Astrocyte (in vitro differentiated cells and primary cell): ENCODE measurements around the gene ALPI. TPM values are rescaled to one million over a fixed set of nuclear protein-coding genes. Genes with fewer than 3 reads are reported as not detected.

ENCODE experiments used
- DNase-seq: peaks from one replicate; pipeline ENCODE4 v3.0.0-alpha.2; 2010; ENCODE audit warnings: low read depth
- FAIRE-seq: peaks from 2 replicates; lab custom pipeline; 2011; peaks lifted over from hg19 to GRCh38; lab: Jason Lieb, UNC
- H2AFZ ChIP-seq: 2 replicates; pipeline ENCODE4 v1.6.0; 2012; ENCODE audit warnings: low read depth, low read length, inconsistent platforms
- H3K27ac ChIP-seq: 2 replicates; pipeline ENCODE4 v1.5.1; 2011; ENCODE audit warnings: low read depth, low read length, inconsistent platforms
- H3K27me3 ChIP-seq: 2 replicates; pipeline ENCODE4 v1.6.0; 2011; ENCODE audit warnings: low read length, inconsistent platforms; ENCODE audit not compliant: insufficient read depth
- H3K36me3 ChIP-seq: 2 replicates; pipeline ENCODE4 v1.5.1; 2011; ENCODE audit warnings: low read length, inconsistent platforms; ENCODE audit not compliant: insufficient read depth
- H3K4me1 ChIP-seq: 2 replicates; pipeline ENCODE4 v1.5.1; 2011; ENCODE audit warnings: low read length, inconsistent platforms; ENCODE audit not compliant: insufficient read depth
- H3K4me2 ChIP-seq: 2 replicates; pipeline ENCODE4 v1.6.0; 2012; ENCODE audit warnings: low read length, inconsistent platforms
- H3K4me3 ChIP-seq: 2 replicates; pipeline ENCODE4 v1.5.1; 2011; ENCODE audit warnings: low read depth, mild to moderate bottlenecking, low read length, inconsistent platforms; ENCODE audit not compliant: insufficient read depth
- H3K79me2 ChIP-seq: 2 replicates; pipeline ENCODE4 v1.6.0; 2012; ENCODE audit warnings: mild to moderate bottlenecking, low read length, inconsistent platforms; ENCODE audit not compliant: insufficient read depth
- H3K9ac ChIP-seq: 2 replicates; pipeline ENCODE4 v1.6.0; 2012; ENCODE audit warnings: mild to moderate bottlenecking, low read length, inconsistent platforms
- H3K9me3 ChIP-seq: 2 replicates; pipeline ENCODE4 v1.5.1; 2012; ENCODE audit warnings: low read depth, mild to moderate bottlenecking, low read length, inconsistent platforms; ENCODE audit not compliant: insufficient read depth
- H4K20me1 ChIP-seq: 2 replicates; pipeline ENCODE4 v1.6.0; 2012; ENCODE audit warnings: low read length, inconsistent platforms; ENCODE audit not compliant: insufficient read depth
- H3K27ac Mint-ChIP-seq: one replicate; pipeline ENCODE4 v1.8.0; 2021; ENCODE audit warnings: mild to moderate bottlenecking, mixed read lengths; ENCODE audit not compliant: unreplicated experiment
- H3K27me3 Mint-ChIP-seq: one replicate; pipeline ENCODE4 v1.8.0; 2021; ENCODE audit warnings: low read depth, mixed read lengths; ENCODE audit not compliant: unreplicated experiment
- H3K36me3 Mint-ChIP-seq: one replicate; pipeline ENCODE4 v1.8.0; 2021; ENCODE audit warnings: low read depth, mixed read lengths; ENCODE audit not compliant: unreplicated experiment
- H3K4me1 Mint-ChIP-seq: one replicate; pipeline ENCODE4 v1.8.0; 2021; ENCODE audit warnings: low read depth, mixed read lengths; ENCODE audit not compliant: unreplicated experiment
- H3K4me3 Mint-ChIP-seq: one replicate; pipeline ENCODE4 v1.8.0; 2021; ENCODE audit warnings: mild to moderate bottlenecking, moderate library complexity, mixed read lengths; ENCODE audit not compliant: unreplicated experiment
- H3K9me3 Mint-ChIP-seq: one replicate; pipeline ENCODE4 v1.8.0; 2021; ENCODE audit warnings: mild to moderate bottlenecking, mixed read lengths; ENCODE audit not compliant: unreplicated experiment
- CTCF ChIP-seq: IDR thresholded peaks from 2 replicates; pipeline ENCODE4 v1.5.1; 2011; ENCODE audit warnings: low read depth, mild to moderate bottlenecking, inconsistent platforms, low read length, moderate library complexity; ENCODE audit not compliant: insufficient read depth
- EZH2 ChIP-seq: IDR thresholded peaks from 2 replicates; pipeline ENCODE4 v1.6.1; 2012; ENCODE audit warnings: mild to moderate bottlenecking, low read length, inconsistent platforms; ENCODE audit not compliant: insufficient read depth
- total RNA-seq: library from RNA; stranded (reverse); gene quantifications from 2 replicates; pipeline ENCODE4 v1.2.1, GENCODE V29; 2021

The ALPI gene
- total RNA-seq, 1 donor from 2014 or later, result not detected

GRCh38 chr2:232493701-232494474 lies 37.9 kb downstream of the ALPI start:
- H3K27me3 ChIP-seq, result peaks cover 14% of the 10 kb centered on the region
- no peak overlapping the region for H3K4me2 ChIP-seq
- no peak overlapping the region for H3K4me3 Mint-ChIP-seq
- DNase-seq (no peak), FAIRE-seq (no peak)
- no peak overlapping the region for H3K27ac ChIP-seq
- H3K9me3 ChIP-seq, result no peaks in the 10 kb centered on the region
- H3K27me3 Mint-ChIP-seq, result peaks cover 71% of the 10 kb centered on the region
- no peaks in the 10 kb centered on the region for H3K79me2 ChIP-seq
- no peaks in the 10 kb centered on the region for H3K36me3 ChIP-seq
- H2AFZ ChIP-seq, result no peak overlapping the region
- H3K27ac Mint-ChIP-seq, result no peak overlapping the region
- H3K4me1 ChIP-seq, result no peaks in the 10 kb centered on the region
- H3K4me1 Mint-ChIP-seq, result no peaks in the 10 kb centered on the region
- no peaks in the 10 kb centered on the region for H3K36me3 Mint-ChIP-seq
- no peak overlapping the region for H3K4me3 ChIP-seq
- no peaks in the 10 kb centered on the region for H3K9me3 Mint-ChIP-seq
- no peak overlapping the region for H3K9ac ChIP-seq
- TF ChIP-seq EZH2, result no peak
- TF ChIP-seq CTCF, result no peak
- H4K20me1 ChIP-seq, result no peaks in the 10 kb centered on the region

GRCh38 chr2:232494542-232494941 lies 38.6 kb downstream of the ALPI start:
- TF ChIP-seq EZH2 (no peak), CTCF (no peak)
- Histone ChIP-seq H3K4me2 (no peak overlapping the region), H2AFZ (no peak overlapping the region), H4K20me1 (no peaks in the 10 kb centered on the region), H3K9ac (no peak overlapping the region), H3K79me2 (no peaks in the 10 kb centered on the region), H3K4me3 (no peak overlapping the region), H3K4me1 (no peaks in the 10 kb centered on the region), H3K36me3 (no peaks in the 10 kb centered on the region), H3K9me3 (no peaks in the 10 kb centered on the region), H3K27me3 (peaks cover 9% of the 10 kb centered on the region), H3K27ac (no peak overlapping the region)
- Mint-ChIP-seq H3K4me3 (no peak overlapping the region), H3K27me3 (peaks cover 69% of the 10 kb centered on the region), H3K36me3 (no peaks in the 10 kb centered on the region), H3K4me1 (no peaks in the 10 kb centered on the region), H3K9me3 (no peaks in the 10 kb centered on the region), H3K27ac (no peak overlapping the region)
- no peak for FAIRE-seq
- DNase-seq, result no peak

GRCh38 chr2:232495292-232495691 lies 39.3 kb downstream of the ALPI start:
- H4K20me1 ChIP-seq, result no peaks in the 10 kb centered on the region
- no peaks in the 10 kb centered on the region for H3K9me3 Mint-ChIP-seq
- no peak overlapping the region for H3K4me3 ChIP-seq
- TF ChIP-seq CTCF (no peak), EZH2 (no peak)
- H3K36me3 ChIP-seq, result no peaks in the 10 kb centered on the region
- no peak overlapping the region for H2AFZ ChIP-seq
- H3K9ac ChIP-seq, result no peak overlapping the region
- no peaks in the 10 kb centered on the region for H3K79me2 ChIP-seq
- no peak overlapping the region for H3K4me3 Mint-ChIP-seq
- peaks cover 9% of the 10 kb centered on the region for H3K27me3 ChIP-seq
- no peak overlapping the region for H3K27ac Mint-ChIP-seq
- no peaks in the 10 kb centered on the region for H3K4me1 ChIP-seq
- H3K27me3 Mint-ChIP-seq, result peaks cover 67% of the 10 kb centered on the region
- H3K9me3 ChIP-seq, result no peaks in the 10 kb centered on the region
- no peak for DNase-seq
- no peak overlapping the region for H3K27ac ChIP-seq
- no peak for FAIRE-seq
- no peaks in the 10 kb centered on the region for H3K4me1 Mint-ChIP-seq
- no peaks in the 10 kb centered on the region for H3K36me3 Mint-ChIP-seq
- H3K4me2 ChIP-seq, result no peak overlapping the region
